GM12878 (cell line): ENCODE results near the gene HEMK1. TPM values are rescaled to one million over a fixed set of nuclear protein-coding genes. Genes with fewer than 3 reads are reported as not detected.

Source experiments
- ATAC-seq: fragments of 200-7000 bp; cut with Tn5 transposase; 3 replicates; pipeline ENCODE4 v1.9.1; 2020; ENCODE audit warnings: mild to moderate bottlenecking, moderate library complexity
- BruUV-seq: library from RNA; stranded (reverse); fragments of 400-500 nt; replicated peaks from 2 replicates; lab custom pipeline; 2021; lab: Mats Ljungman, UMichigan
- CTCF ChIA-PET: fragments of 300-600 bp; sonication (Branson Sonifier 250); formaldehyde crosslinking; extraction: SDS; loops from one replicate; lab custom pipeline; 2021; ENCODE audit warnings: inconsistent platforms; lab: Yijun Ruan, JAX
- POLR2A ChIA-PET: fragments of 350-600 bp; formaldehyde crosslinking; extraction: SDS; loops from one replicate; lab custom pipeline; 2021; ENCODE audit warnings: inconsistent platforms; lab: Charles Lee
- RAD21 ChIA-PET: fragments of 300-600 bp; sonication (Branson Sonifier 250); formaldehyde crosslinking; loops from one replicate; lab custom pipeline; 2023; ENCODE audit warnings: antibody characterized with exemption; ENCODE audit not compliant: unreplicated experiment; lab: Charles Lee
- SMC1A ChIA-PET: fragments of 300-600 bp; sonication (Branson Sonifier 250); formaldehyde crosslinking; loops from one replicate; lab custom pipeline; 2023; ENCODE audit not compliant: unreplicated experiment, uncharacterized antibody; lab: Charles Lee
- DNase-seq: peaks from one replicate; pipeline ENCODE4 v3.0.0-alpha.2; 2011; ENCODE audit warnings: low read depth, low spot score
- FAIRE-seq: peaks from 3 replicates; lab custom pipeline; 2011; peaks lifted over from hg19 to GRCh38; lab: Jason Lieb, UNC
- H2AFZ ChIP-seq: 2 replicates; pipeline ENCODE4 v1.6.0; 2011; ENCODE audit warnings: low read depth, low read length, control low read depth; ENCODE audit not compliant: control insufficient read depth
- H3K27ac ChIP-seq: 2 replicates; pipeline ENCODE4 v1.5.1; 2011; ENCODE audit warnings: control low read depth; ENCODE audit not compliant: control insufficient read depth, insufficient read depth
- H3K27me3 ChIP-seq, 2 experiments: replicated peaks in 1 of 2; 2 replicates each; pipeline versions ENCODE4 v1.6.0 to v1.6.1; 2011; ENCODE audit warnings: low read length in 1 of 2; ENCODE audit not compliant: control insufficient read depth in 2 of 2, insufficient read depth in 2 of 2
- H3K36me3 ChIP-seq, 2 experiments: 2 replicates each; pipeline ENCODE4 v1.5.1; 2011; ENCODE audit warnings: low read length in 1 of 2; ENCODE audit not compliant: control insufficient read depth in 2 of 2, insufficient read depth in 2 of 2
- H3K4me1 ChIP-seq: 2 replicates; pipeline ENCODE4 v1.6.1; 2011; ENCODE audit warnings: mild to moderate bottlenecking, low read length, moderate library complexity, mixed read lengths; ENCODE audit not compliant: control insufficient read depth, insufficient read depth
- H3K4me2 ChIP-seq: 2 replicates; pipeline ENCODE4 v1.6.0; 2011; ENCODE audit warnings: control low read depth; ENCODE audit not compliant: control insufficient read depth, insufficient read depth
- H3K4me3 ChIP-seq: fragments of 200-600 bp; sonication (generic); 2 replicates; pipeline ENCODE4 v1.5.1; 2016
- H3K79me2 ChIP-seq: 2 replicates; pipeline ENCODE4 v1.6.0; 2011; ENCODE audit warnings: low read length; ENCODE audit not compliant: control insufficient read depth, insufficient read depth
- H3K9ac ChIP-seq: 2 replicates; pipeline ENCODE4 v1.8.0; 2011; ENCODE audit warnings: low read length, control low read depth, mixed read lengths; ENCODE audit not compliant: control insufficient read depth, insufficient read depth
- H3K9me3 ChIP-seq: replicated peaks from 3 replicates; pipeline ENCODE4 v1.5.1; 2011; ENCODE audit warnings: mild to moderate bottlenecking, low read length; ENCODE audit not compliant: control insufficient read depth, insufficient read depth
- H4K20me1 ChIP-seq: 2 replicates; pipeline ENCODE4 v1.6.0; 2011; ENCODE audit not compliant: control insufficient read depth, insufficient read depth
- BMI1 ChIP-seq: fragments of 450-650 bp; IDR thresholded peaks from 2 replicates; pipeline ENCODE4 v1.6.1; 2016; ENCODE audit warnings: mild to moderate bottlenecking, moderate library complexity, borderline replicate concordance
- E2F8 ChIP-seq: fragments of 450-650 bp; IDR thresholded peaks from 2 replicates; pipeline ENCODE4 v1.6.1; 2018; ENCODE audit warnings: mild to moderate bottlenecking, low read depth, moderate library complexity; ENCODE audit not compliant: partially characterized antibody
- IRF5 ChIP-seq: fragments of 450-650 bp; IDR thresholded peaks from 2 replicates; pipeline ENCODE4 v1.6.1; 2017; ENCODE audit warnings: borderline replicate concordance
- JUNB ChIP-seq: IDR thresholded peaks from 2 replicates; pipeline ENCODE4 v1.6.1; 2016; ENCODE audit warnings: antibody characterized with exemption, mild to moderate bottlenecking
- JUND ChIP-seq: IDR thresholded peaks from 2 replicates; pipeline ENCODE4 v1.6.1; 2012; ENCODE audit warnings: low read depth, mild to moderate bottlenecking, low read length, improper control_type of control experiment, moderate library complexity
- SMARCA5 ChIP-seq: fragments of 450-650 bp; IDR thresholded peaks from 2 replicates; pipeline ENCODE4 v1.6.1; 2017; ENCODE audit warnings: mild to moderate bottlenecking
- SREBF2 ChIP-seq: IDR thresholded peaks from 2 replicates; pipeline ENCODE4 v1.6.1; 2012; ENCODE audit warnings: mild to moderate bottlenecking, low read length
- YBX1 ChIP-seq: fragments of 450-650 bp; IDR thresholded peaks from 2 replicates; pipeline ENCODE4 v1.6.1; 2016; ENCODE audit warnings: antibody characterized with exemption
- WGBS: methylation state at CpG from one replicate; pipeline ENCODE4 v1.1.6; 2016; ENCODE audit warnings: low lambda C conversion rate; ENCODE audit not compliant: insufficient replicate concordance, insufficient coverage; ENCODE audit errors: missing lambda C conversion rate; 5-methylcytosine and 5-hydroxymethylcytosine counted together
- in situ Hi-C: fragments of 300-500 bp; cut with MboI; formaldehyde crosslinking; loops from 9 replicates; pipeline ENCODE4 v1.14.3; 2018; ENCODE audit warnings: mixed read lengths
- intact Hi-C: fragments of 100-400 bp; cut with micrococcal nuclease; formaldehyde crosslinking; loops from one replicate; pipeline ENCODE4 v1.14.2; 2022; ENCODE audit not compliant: unreplicated experiment
- polyA plus RNA-seq, 11 experiments: library from polyadenylated mRNA; depleted of rRNA in 4 of 11; unstranded in 6 of 11; stranded (reverse) in 5 of 11; fragments of >200 nt; fragmentation: Nextera tagmentation in 4 of 11; fragmentation: Illumina TruSeq in 1 of 11; extraction: Ambion mirVana in 4 of 11; extraction: Trizol in 1 of 11; gene quantifications; 1 replicate in 1 of 11; 2 replicates in 10 of 11; pipeline versions ENCODE4 v1.2.1 to v1.2.3, GENCODE V29; 2011 to 2016; ENCODE audit warnings: inconsistent platforms in 2 of 11, missing spikeins in 2 of 11, low read depth in 1 of 11
- total RNA-seq, 4 experiments: library from RNA; depleted of rRNA in 3 of 4; stranded (reverse); fragments of >200 nt in 3 of 4; fragmentation: Illumina TruSeq in 1 of 4; extraction: Trizol in 1 of 4; gene quantifications; 2 replicates each; pipeline versions ENCODE4 v1.2.1 to v1.2.3, GENCODE V29; 2013 to 2021

HEMK1 gene
- total and polyA plus RNA-seq, 10 of the 15 experiments (the other 5 are each of a cell fraction or from before 2014, with no cell fraction given), result 2.8 to 19.0 (median 12.0) TPM

GRCh38 chr3:50637945-50638344 is 68.6 kb downstream of the HEMK1 start:
- peaks cover 0 to 6% of the 10 kb centered on the region in 2 experiments; a peak in 2 of 4 replicates for H3K36me3 ChIP-seq
- SMC1A ChIA-PET, result no interaction called here
- no peak overlapping the region for H3K9ac ChIP-seq
- in situ Hi-C loops (no loop called here), intact Hi-C loops (no loop called here)
- 33% methylated on average over 3 of the region's 3 CpGs for WGBS
- no peaks in the 10 kb centered on the region for H4K20me1 ChIP-seq
- H3K9me3 ChIP-seq, result no peaks in the 10 kb centered on the region
- no peak for TF ChIP-seq SMARCA5
- TF ChIP-seq SREBF2, result no peak
- TF ChIP-seq JUND, result no peak
- no peak for TF ChIP-seq JUNB
- no peak for TF ChIP-seq E2F8
- no peak for TF ChIP-seq IRF5
- TF ChIP-seq YBX1, result no peak
- TF ChIP-seq BMI1, result no peak
- no peak overlapping the region for H3K4me3 ChIP-seq
- FAIRE-seq (no peak), DNase-seq (no peak), ATAC-seq (no peak)
- H3K79me2 ChIP-seq, result no peaks in the 10 kb centered on the region
- H3K27ac ChIP-seq, result no peak overlapping the region
- H3K4me1 ChIP-seq, result peaks cover 4% of the 10 kb centered on the region
- POLR2A ChIA-PET, result no interaction called here
- H3K4me2 ChIP-seq, result no peak overlapping the region
- CTCF ChIA-PET, result interaction anchor here (1.0 to 1.4 kb wide), 2 partner anchors 15 to 22 kb away, joined by 3 read pairs; no protein-coding TSS in a partner anchor
- BruUV-seq, result no TSS peak
- H2AFZ ChIP-seq, result no peak overlapping the region
- H3K27me3 ChIP-seq, result no peaks in the 10 kb centered on the region
- RAD21 ChIA-PET, result no interaction called here
